ENCODE measurements around the gene PTPRG. TPM values are rescaled to one million over a fixed set of nuclear protein-coding genes. Genes with fewer than 3 reads are reported as not detected.

PTPRG gene
- total RNA-seq, 2 experiments from 2014 or later: 0.13 to 0.70 TPM

DNA sequence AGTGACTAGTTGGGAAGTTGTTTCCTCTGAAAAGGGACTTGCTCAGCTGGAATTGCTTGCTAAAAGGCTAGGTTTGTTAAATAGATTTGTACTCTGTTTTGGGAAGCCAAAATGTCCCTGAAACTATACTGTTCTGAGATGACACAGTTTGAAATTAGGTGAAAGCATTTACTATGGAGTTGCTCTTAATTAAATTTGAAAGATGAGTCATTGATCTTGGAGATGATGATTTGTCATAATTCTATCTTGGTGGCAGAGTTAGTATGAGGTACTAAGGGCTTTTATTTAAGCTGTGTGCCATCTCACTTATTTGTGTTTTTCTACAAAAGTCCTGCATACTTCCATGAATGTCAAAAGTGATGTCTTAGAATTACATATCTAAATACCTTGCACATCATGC lies 320.9 kb downstream of the PTPRG start:
- ChIA-PET CTCF (ENCODE audit: unreplicated experiment) (no interaction called here), POLR2A (no interaction called here)
- Histone ChIP-seq H3K27ac (ENCODE audit: low read depth, low read length, poor library complexity, severe bottlenecking) (no peak overlapping the region), H4K20me1 (ENCODE audit: insufficient read depth, low read length) (no peaks in the 10 kb centered on the region), H3K4me3 (ENCODE audit: low read depth, low read length, poor library complexity, severe bottlenecking) (no peak overlapping the region), H2AFZ (ENCODE audit: low read length) (no peak overlapping the region), H3K9me2 (ENCODE audit: insufficient read depth, low read length) (no peaks in the 10 kb centered on the region), H3K4me2 (ENCODE audit: low read length) (no peak overlapping the region), H3K79me2 (ENCODE audit: insufficient read depth, low read depth, low read length) (no peaks in the 10 kb centered on the region), H3K36me3 (ENCODE audit: insufficient read depth, low read length) (no peaks in the 10 kb centered on the region), H3K4me1 (ENCODE audit: insufficient read depth, low read length, poor library complexity, severe bottlenecking) (no peaks in the 10 kb centered on the region), H3K9me3 (ENCODE audit: low read length) (no peaks in the 10 kb centered on the region)
- no peak for TF ChIP-seq EZH2phosphoT487 (IDR thresholded peaks at IDR 0.05; ENCODE audit: borderline replicate concordance, low read depth, low read length)
- TF ChIP-seq CTCF (conservative IDR thresholded peaks at IDR 0.05; ENCODE audit: low read length): no peak
- intact Hi-C loops (cut with micrococcal nuclease; ENCODE audit: unreplicated experiment): no loop called here
- DNase-seq (ENCODE audit: low spot score): no peak
- no TSS peak for BruUV-seq (replicated peaks)

- Histone ChIP-seq H3K36me3 (ENCODE audit: insufficient read depth, low read length) (no peaks in the 10 kb centered on the region), H3K79me2 (ENCODE audit: insufficient read depth, low read depth, low read length) (no peaks in the 10 kb centered on the region), H3K9me2 (ENCODE audit: insufficient read depth, low read length) (no peaks in the 10 kb centered on the region), H3K9me3 (ENCODE audit: low read length) (no peaks in the 10 kb centered on the region), H3K4me3 (ENCODE audit: low read depth, low read length, poor library complexity, severe bottlenecking) (no peak overlapping the region), H2AFZ (ENCODE audit: low read length) (no peak overlapping the region), H3K4me1 (ENCODE audit: insufficient read depth, low read length, poor library complexity, severe bottlenecking) (no peaks in the 10 kb centered on the region), H3K27ac (ENCODE audit: low read depth, low read length, poor library complexity, severe bottlenecking) (no peak overlapping the region), H4K20me1 (ENCODE audit: insufficient read depth, low read length) (no peaks in the 10 kb centered on the region), H3K4me2 (ENCODE audit: low read length) (no peak overlapping the region)
- no peak for TF ChIP-seq EZH2phosphoT487 (IDR thresholded peaks at IDR 0.05; ENCODE audit: borderline replicate concordance, low read depth, low read length)
- no peak for TF ChIP-seq CTCF (conservative IDR thresholded peaks at IDR 0.05; ENCODE audit: low read length)
- ChIA-PET CTCF (ENCODE audit: unreplicated experiment) (no interaction called here), POLR2A (no interaction called here)
- intact Hi-C loops (cut with micrococcal nuclease; ENCODE audit: unreplicated experiment): no loop called here
- DNase-seq (ENCODE audit: low spot score): no peak
- BruUV-seq (replicated peaks): no TSS peak
Observed at GRCh38 chr3:61884794-61885193, 323.4 kb downstream of the PTPRG start.

DNA sequence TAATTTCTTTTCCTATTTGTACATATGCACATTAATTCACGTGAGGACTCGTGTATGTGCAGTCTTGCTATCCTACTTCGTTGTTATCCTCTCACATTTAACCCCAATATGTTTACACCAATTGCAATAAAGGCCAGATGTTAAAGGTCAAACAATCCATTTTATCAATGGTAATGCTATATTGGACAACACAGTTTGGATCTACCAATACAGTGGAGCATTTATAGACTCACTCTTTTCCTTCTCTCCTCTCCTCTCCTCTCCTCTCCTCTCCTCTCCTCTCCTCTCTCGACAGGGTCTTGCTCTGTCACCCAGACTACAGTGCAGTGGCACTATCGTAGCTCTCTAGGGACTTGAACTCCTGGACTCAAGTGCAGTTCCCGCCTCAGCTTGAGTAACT lies 324.0 kb downstream of the PTPRG start:
- H3K27ac ChIP-seq (ENCODE audit: low read depth, low read length, poor library complexity, severe bottlenecking): no peak overlapping the region
- H3K79me2 ChIP-seq (ENCODE audit: insufficient read depth, low read depth, low read length): no peaks in the 10 kb centered on the region
- BruUV-seq (replicated peaks): no TSS peak
- H3K36me3 ChIP-seq (ENCODE audit: insufficient read depth, low read length): no peaks in the 10 kb centered on the region
- TF ChIP-seq EZH2phosphoT487 (IDR thresholded peaks at IDR 0.05; ENCODE audit: borderline replicate concordance, low read depth, low read length) (no peak), CTCF (conservative IDR thresholded peaks at IDR 0.05; ENCODE audit: low read length) (no peak)
- no peaks in the 10 kb centered on the region for H3K9me2 ChIP-seq (ENCODE audit: insufficient read depth, low read length)
- no peak for DNase-seq (ENCODE audit: low spot score)
- no peaks in the 10 kb centered on the region for H3K4me1 ChIP-seq (ENCODE audit: insufficient read depth, low read length, poor library complexity, severe bottlenecking)
- no peaks in the 10 kb centered on the region for H3K9me3 ChIP-seq (ENCODE audit: low read length)
- POLR2A ChIA-PET: no interaction called here
- intact Hi-C loops (cut with micrococcal nuclease; ENCODE audit: unreplicated experiment): no loop called here
- no peak overlapping the region for H2AFZ ChIP-seq (ENCODE audit: low read length)
- no peak overlapping the region for H3K4me2 ChIP-seq (ENCODE audit: low read length)
- H4K20me1 ChIP-seq (ENCODE audit: insufficient read depth, low read length): no peaks in the 10 kb centered on the region
- H3K4me3 ChIP-seq (ENCODE audit: low read depth, low read length, poor library complexity, severe bottlenecking): no peak overlapping the region
- CTCF ChIA-PET (ENCODE audit: unreplicated experiment): no interaction called here
